WTC11 (cell line): ENCODE results near the gene DEPDC5. TPM values are rescaled to one million over a fixed set of nuclear protein-coding genes. Genes with fewer than 3 reads are reported as not detected.

Experiments used
- ATAC-seq: fragments of 200-7000 bp; cut with Tn5 transposase; 2 replicates; pipeline ENCODE4 v1.10.0; 2021; ENCODE audit warnings: mild to moderate bottlenecking, moderate library complexity
- CTCF ChIA-PET: fragments of 300-600 bp; sonication (Branson Sonifier 250); formaldehyde crosslinking; loops from one replicate; lab custom pipeline; 2021; ENCODE audit warnings: antibody characterized with exemption; lab: Charles Lee
- POLR2A ChIA-PET: fragments of 350-600 bp; sonication (Branson Sonifier 250); formaldehyde crosslinking; loops from one replicate; lab custom pipeline; 2021; ENCODE audit warnings: antibody characterized with exemption; lab: Charles Lee
- DNase-seq: peaks from one replicate; pipeline ENCODE4 v3.0.0; 2021; ENCODE audit warnings: low spot score
- H3K27ac Mint-ChIP-seq: 2 replicates; pipeline ENCODE4 v1.8.0; 2021; ENCODE audit warnings: mixed read lengths
- H3K27me3 Mint-ChIP-seq: 2 replicates; pipeline ENCODE4 v1.8.0; 2021; ENCODE audit warnings: low read depth, mild to moderate bottlenecking, moderate library complexity, mixed read lengths
- H3K36me3 Mint-ChIP-seq: 2 replicates; pipeline ENCODE4 v1.8.0; 2021; ENCODE audit warnings: mixed read lengths
- H3K4me1 Mint-ChIP-seq: 2 replicates; pipeline ENCODE4 v1.8.0; 2022; ENCODE audit warnings: mixed read lengths
- H3K4me3 Mint-ChIP-seq: 2 replicates; pipeline ENCODE4 v1.8.0; 2021; ENCODE audit warnings: mild to moderate bottlenecking, moderate library complexity, mixed read lengths
- H3K9me3 Mint-ChIP-seq: 2 replicates; pipeline ENCODE4 v1.8.0; 2021; ENCODE audit warnings: mixed read lengths
- ATF1 ChIP-seq: sonication (generic); formaldehyde crosslinking; IDR thresholded peaks from 2 replicates; pipeline ENCODE4 v1.8.1; 2023; ENCODE audit warnings: mild to moderate bottlenecking, moderate library complexity, missing genetic modification reagents
- ATF2 ChIP-seq: sonication (generic); formaldehyde crosslinking; IDR thresholded peaks from 2 replicates; pipeline ENCODE4 v1.8.1; 2022; ENCODE audit warnings: low read depth, missing genetic modification reagents, borderline replicate concordance
- ELF4 ChIP-seq: sonication (generic); formaldehyde crosslinking; IDR thresholded peaks from 2 replicates; pipeline ENCODE4 v1.8.1; 2022; ENCODE audit warnings: low read depth, mild to moderate bottlenecking, moderate library complexity, missing genetic modification reagents
- ETV6 ChIP-seq: sonication (generic); formaldehyde crosslinking; IDR thresholded peaks from 2 replicates; pipeline ENCODE4 v1.8.1; 2022; ENCODE audit warnings: mild to moderate bottlenecking, missing genetic modification reagents
- FOXP4 ChIP-seq: sonication (generic); formaldehyde crosslinking; IDR thresholded peaks from 2 replicates; pipeline ENCODE4 v1.8.0; 2022; ENCODE audit warnings: mild to moderate bottlenecking, missing genetic modification reagents
- GRHL2 ChIP-seq: fragments of 250-450 bp; sonication (Bioruptor Pico); IDR thresholded peaks from 2 replicates; pipeline ENCODE4 v1.8.0; 2022; ENCODE audit warnings: mild to moderate bottlenecking, moderate library complexity; ENCODE audit not compliant: insufficient replicate concordance, severe bottlenecking
- GTF2I ChIP-seq: fragments of 250-450 bp; sonication (Bioruptor Pico); conservative IDR thresholded peaks from 2 replicates; pipeline ENCODE4 v1.4.0; 2021; ENCODE audit warnings: mild to moderate bottlenecking
- IRF2 ChIP-seq: sonication (generic); formaldehyde crosslinking; IDR thresholded peaks from 2 replicates; pipeline ENCODE4 v1.8.0; 2022; ENCODE audit warnings: low read depth, missing genetic modification reagents, borderline replicate concordance
- NFATC4 ChIP-seq: fragments of 250-450 bp; sonication (Bioruptor Pico); IDR thresholded peaks from 2 replicates; pipeline ENCODE4 v1.9.0; 2021; ENCODE audit warnings: mild to moderate bottlenecking
- NR1H2 ChIP-seq: sonication (generic); formaldehyde crosslinking; IDR thresholded peaks from 2 replicates; pipeline ENCODE4 v1.9.0; 2021; ENCODE audit warnings: mild to moderate bottlenecking, moderate library complexity, missing genetic modification reagents
- NR2C2 ChIP-seq: sonication (generic); formaldehyde crosslinking; IDR thresholded peaks from 2 replicates; pipeline ENCODE4 v1.8.0; 2022; ENCODE audit warnings: mild to moderate bottlenecking, missing genetic modification reagents
- NR3C1 ChIP-seq: sonication (generic); formaldehyde crosslinking; conservative IDR thresholded peaks from 2 replicates; pipeline ENCODE4 v1.8.1; 2023; ENCODE audit warnings: low read depth, mild to moderate bottlenecking, missing genetic modification reagents
- TP53 ChIP-seq: sonication (generic); formaldehyde crosslinking; IDR thresholded peaks from 2 replicates; pipeline ENCODE4 v1.8.1; 2023; ENCODE audit warnings: mild to moderate bottlenecking, missing genetic modification reagents
- ZBTB21 ChIP-seq: sonication (generic); formaldehyde crosslinking; IDR thresholded peaks from 2 replicates; pipeline ENCODE4 v1.8.1; 2023; ENCODE audit warnings: mild to moderate bottlenecking, missing genetic modification reagents, borderline replicate concordance
- ZMAT4 ChIP-seq: fragments of 250-450 bp; sonication (Bioruptor Pico); IDR thresholded peaks from 2 replicates; pipeline ENCODE4 v1.9.0; 2021; ENCODE audit warnings: mild to moderate bottlenecking
- ZNF219 ChIP-seq: sonication (generic); formaldehyde crosslinking; IDR thresholded peaks from 2 replicates; pipeline ENCODE4 v1.8.0; 2023; ENCODE audit warnings: missing genetic modification reagents, mild to moderate bottlenecking, borderline replicate concordance
- ZNF232 ChIP-seq: sonication (generic); formaldehyde crosslinking; IDR thresholded peaks from 2 replicates; pipeline ENCODE4 v1.8.0; 2022; ENCODE audit warnings: mild to moderate bottlenecking, missing genetic modification reagents
- ZNF263 ChIP-seq: sonication (generic); formaldehyde crosslinking; IDR thresholded peaks from 2 replicates; pipeline ENCODE4 v1.8.1; 2022; ENCODE audit warnings: low read depth, mild to moderate bottlenecking, moderate library complexity, missing genetic modification reagents
- ZNF396 ChIP-seq: fragments of 250-450 bp; sonication (Bioruptor Pico); IDR thresholded peaks from 2 replicates; pipeline ENCODE4 v1.8.0; 2021; ENCODE audit warnings: mild to moderate bottlenecking, moderate library complexity, borderline replicate concordance
- ZNF671 ChIP-seq: fragments of 250-450 bp; sonication (Bioruptor Pico); IDR thresholded peaks from 2 replicates; pipeline ENCODE4 v1.8.0; 2021; ENCODE audit warnings: mild to moderate bottlenecking
- total RNA-seq: library from RNA; stranded (reverse); gene quantifications from 3 replicates; pipeline ENCODE4 v1.2.3, GENCODE V29; 2021
- TF ChIP-seq, protein P1 (sequence below): sonication (generic); formaldehyde crosslinking; IDR thresholded peaks from 2 replicates; pipeline ENCODE4 v1.8.1; 2023; ENCODE audit warnings: mild to moderate bottlenecking, missing genetic modification reagents, borderline replicate concordance
- TF ChIP-seq, protein P2 (sequence below): sonication (generic); formaldehyde crosslinking; IDR thresholded peaks from 2 replicates; pipeline ENCODE4 v1.8.0; 2023; ENCODE audit warnings: missing genetic modification reagents, mild to moderate bottlenecking, borderline replicate concordance
- TF ChIP-seq, protein P3 (sequence below): sonication (generic); formaldehyde crosslinking; IDR thresholded peaks from 2 replicates; pipeline ENCODE4 v1.8.1; 2023; ENCODE audit warnings: mild to moderate bottlenecking, missing genetic modification reagents, moderate library complexity

Gene DEPDC5
- total RNA-seq, 1 experiment from 2014 or later = 40.5 TPM

GRCh38 chr22:31944700-31945442, 191.1 kb downstream of the DEPDC5 start (continued):
- TF ChIP-seq, protein P1, sequence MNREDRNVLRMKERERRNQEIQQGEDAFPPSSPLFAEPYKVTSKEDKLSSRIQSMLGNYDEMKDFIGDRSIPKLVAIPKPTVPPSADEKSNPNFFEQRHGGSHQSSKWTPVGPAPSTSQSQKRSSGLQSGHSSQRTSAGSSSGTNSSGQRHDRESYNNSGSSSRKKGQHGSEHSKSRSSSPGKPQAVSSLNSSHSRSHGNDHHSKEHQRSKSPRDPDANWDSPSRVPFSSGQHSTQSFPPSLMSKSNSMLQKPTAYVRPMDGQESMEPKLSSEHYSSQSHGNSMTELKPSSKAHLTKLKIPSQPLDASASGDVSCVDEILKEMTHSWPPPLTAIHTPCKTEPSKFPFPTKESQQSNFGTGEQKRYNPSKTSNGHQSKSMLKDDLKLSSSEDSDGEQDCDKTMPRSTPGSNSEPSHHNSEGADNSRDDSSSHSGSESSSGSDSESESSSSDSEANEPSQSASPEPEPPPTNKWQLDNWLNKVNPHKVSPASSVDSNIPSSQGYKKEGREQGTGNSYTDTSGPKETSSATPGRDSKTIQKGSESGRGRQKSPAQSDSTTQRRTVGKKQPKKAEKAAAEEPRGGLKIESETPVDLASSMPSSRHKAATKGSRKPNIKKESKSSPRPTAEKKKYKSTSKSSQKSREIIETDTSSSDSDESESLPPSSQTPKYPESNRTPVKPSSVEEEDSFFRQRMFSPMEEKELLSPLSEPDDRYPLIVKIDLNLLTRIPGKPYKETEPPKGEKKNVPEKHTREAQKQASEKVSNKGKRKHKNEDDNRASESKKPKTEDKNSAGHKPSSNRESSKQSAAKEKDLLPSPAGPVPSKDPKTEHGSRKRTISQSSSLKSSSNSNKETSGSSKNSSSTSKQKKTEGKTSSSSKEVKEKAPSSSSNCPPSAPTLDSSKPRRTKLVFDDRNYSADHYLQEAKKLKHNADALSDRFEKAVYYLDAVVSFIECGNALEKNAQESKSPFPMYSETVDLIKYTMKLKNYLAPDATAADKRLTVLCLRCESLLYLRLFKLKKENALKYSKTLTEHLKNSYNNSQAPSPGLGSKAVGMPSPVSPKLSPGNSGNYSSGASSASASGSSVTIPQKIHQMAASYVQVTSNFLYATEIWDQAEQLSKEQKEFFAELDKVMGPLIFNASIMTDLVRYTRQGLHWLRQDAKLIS = no peak
- TF ChIP-seq ZNF671 (CRISPR knock-in tag) = no peak
- TF ChIP-seq NR3C1 = no peak
- peak; percentile 53; the same call in 1 of the 2 replicates for TF ChIP-seq ZNF232 (CRISPR knock-in tag)
- TF ChIP-seq NR2C2 (CRISPR knock-in tag) = no peak
- TF ChIP-seq, protein P2, sequence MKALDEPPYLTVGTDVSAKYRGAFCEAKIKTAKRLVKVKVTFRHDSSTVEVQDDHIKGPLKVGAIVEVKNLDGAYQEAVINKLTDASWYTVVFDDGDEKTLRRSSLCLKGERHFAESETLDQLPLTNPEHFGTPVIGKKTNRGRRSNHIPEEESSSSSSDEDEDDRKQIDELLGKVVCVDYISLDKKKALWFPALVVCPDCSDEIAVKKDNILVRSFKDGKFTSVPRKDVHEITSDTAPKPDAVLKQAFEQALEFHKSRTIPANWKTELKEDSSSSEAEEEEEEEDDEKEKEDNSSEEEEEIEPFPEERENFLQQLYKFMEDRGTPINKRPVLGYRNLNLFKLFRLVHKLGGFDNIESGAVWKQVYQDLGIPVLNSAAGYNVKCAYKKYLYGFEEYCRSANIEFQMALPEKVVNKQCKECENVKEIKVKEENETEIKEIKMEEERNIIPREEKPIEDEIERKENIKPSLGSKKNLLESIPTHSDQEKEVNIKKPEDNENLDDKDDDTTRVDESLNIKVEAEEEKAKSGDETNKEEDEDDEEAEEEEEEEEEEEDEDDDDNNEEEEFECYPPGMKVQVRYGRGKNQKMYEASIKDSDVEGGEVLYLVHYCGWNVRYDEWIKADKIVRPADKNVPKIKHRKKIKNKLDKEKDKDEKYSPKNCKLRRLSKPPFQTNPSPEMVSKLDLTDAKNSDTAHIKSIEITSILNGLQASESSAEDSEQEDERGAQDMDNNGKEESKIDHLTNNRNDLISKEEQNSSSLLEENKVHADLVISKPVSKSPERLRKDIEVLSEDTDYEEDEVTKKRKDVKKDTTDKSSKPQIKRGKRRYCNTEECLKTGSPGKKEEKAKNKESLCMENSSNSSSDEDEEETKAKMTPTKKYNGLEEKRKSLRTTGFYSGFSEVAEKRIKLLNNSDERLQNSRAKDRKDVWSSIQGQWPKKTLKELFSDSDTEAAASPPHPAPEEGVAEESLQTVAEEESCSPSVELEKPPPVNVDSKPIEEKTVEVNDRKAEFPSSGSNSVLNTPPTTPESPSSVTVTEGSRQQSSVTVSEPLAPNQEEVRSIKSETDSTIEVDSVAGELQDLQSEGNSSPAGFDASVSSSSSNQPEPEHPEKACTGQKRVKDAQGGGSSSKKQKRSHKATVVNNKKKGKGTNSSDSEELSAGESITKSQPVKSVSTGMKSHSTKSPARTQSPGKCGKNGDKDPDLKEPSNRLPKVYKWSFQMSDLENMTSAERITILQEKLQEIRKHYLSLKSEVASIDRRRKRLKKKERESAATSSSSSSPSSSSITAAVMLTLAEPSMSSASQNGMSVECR (CRISPR knock-in tag) = peak; percentile 26; the same call in 1 of the 2 replicates
- TF ChIP-seq ZMAT4 (CRISPR knock-in tag) = no peak
- no peak for TF ChIP-seq ZNF219 (CRISPR knock-in tag)
- TF ChIP-seq ZNF396 = no peak
- TF ChIP-seq NR1H2 (CRISPR knock-in tag) = no peak

DNA sequence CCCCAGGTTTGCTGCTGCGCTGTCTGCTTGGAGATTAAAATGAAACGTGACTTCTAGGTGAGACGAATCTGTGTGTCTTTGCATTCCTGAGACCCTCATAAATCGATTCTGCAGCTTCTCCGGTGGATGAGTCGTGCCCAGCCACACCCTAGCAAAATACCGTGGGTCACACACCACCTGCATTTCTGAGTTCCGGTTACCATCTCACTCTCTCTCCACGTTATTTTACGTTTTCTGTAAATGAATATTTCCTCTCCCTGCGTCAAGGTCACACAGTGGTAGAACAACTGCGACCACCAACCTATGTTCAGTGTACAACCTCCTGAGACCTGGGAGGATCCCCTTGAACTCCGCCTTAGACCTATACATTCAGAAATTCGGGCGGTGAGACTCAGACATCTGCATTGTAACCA, 191.6 kb downstream of the DEPDC5 start:
- H3K4me1 Mint-ChIP-seq = peaks cover 13% of the 10 kb centered on the region
- ChIA-PET POLR2A (interaction anchor here (0.5 kb wide), 1 partner anchor 10 kb away, joined by 3 read pairs; no protein-coding TSS in a partner anchor), CTCF (interaction anchor here (1.4 to 3.3 kb wide), 3 partner anchors 16 to 73 kb away, joined by 4 to 23 read pairs (median 13); no protein-coding TSS in a partner anchor)
- ATAC-seq (no peak), DNase-seq (no peak)
- H3K27ac Mint-ChIP-seq = no peak overlapping the region
- peaks cover 26% of the 10 kb centered on the region for H3K36me3 Mint-ChIP-seq
- H3K9me3 Mint-ChIP-seq = no peaks in the 10 kb centered on the region
- H3K27me3 Mint-ChIP-seq = peaks cover 10% of the 10 kb centered on the region
- no peak overlapping the region for H3K4me3 Mint-ChIP-seq
- TF ChIP-seq FOXP4 (no peak), NFATC4 (CRISPR knock-in tag) (no peak), ETV6 (CRISPR knock-in tag) (no peak), ATF2 (no peak), ELF4 (CRISPR knock-in tag) (no peak), TP53 (CRISPR knock-in tag) (no peak), ZNF671 (CRISPR knock-in tag) (no peak), GTF2I (CRISPR knock-in tag) (no peak), ZNF263 (CRISPR knock-in tag) (no peak), GRHL2 (CRISPR knock-in tag) (no peak), ZBTB21 (CRISPR knock-in tag) (no peak), IRF2 (no peak), ATF1 (no peak)
- TF ChIP-seq, protein P3, sequence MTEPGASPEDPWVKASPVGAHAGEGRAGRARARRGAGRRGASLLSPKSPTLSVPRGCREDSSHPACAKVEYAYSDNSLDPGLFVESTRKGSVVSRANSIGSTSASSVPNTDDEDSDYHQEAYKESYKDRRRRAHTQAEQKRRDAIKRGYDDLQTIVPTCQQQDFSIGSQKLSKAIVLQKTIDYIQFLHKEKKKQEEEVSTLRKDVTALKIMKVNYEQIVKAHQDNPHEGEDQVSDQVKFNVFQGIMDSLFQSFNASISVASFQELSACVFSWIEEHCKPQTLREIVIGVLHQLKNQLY (CRISPR knock-in tag) = no peak
